ENCODE data around the gene ALG2. TPM values are rescaled to one million over a fixed set of nuclear protein-coding genes. Genes with fewer than 3 reads are reported as not detected.

Gene ALG2
- total and polyA plus RNA-seq, 2 of the 13 experiments (the other 11 are each of a cell fraction or from before 2014, with no cell fraction given), result 46.2 to 49.0 TPM

DNA sequence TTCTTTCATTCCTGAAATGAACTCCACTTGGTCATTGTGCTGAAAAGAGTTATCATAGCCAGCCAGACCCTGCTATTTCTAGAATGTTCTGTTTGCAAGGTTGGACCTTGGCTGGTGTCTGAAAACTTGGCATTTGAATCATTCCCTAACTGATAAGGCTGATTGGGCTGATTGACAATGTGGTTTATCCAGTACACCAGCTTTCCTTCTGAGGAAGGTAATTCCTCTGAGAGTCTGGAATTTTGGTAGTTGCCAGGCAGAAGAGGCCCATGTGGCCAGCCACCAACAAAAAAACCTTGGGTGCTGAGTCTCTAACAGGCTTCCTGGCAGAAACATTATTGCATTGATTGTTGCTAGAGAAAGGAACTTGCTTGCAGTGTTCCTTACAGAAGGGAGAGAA lies 15.6 kb upstream of the ALG2 start:
- Histone ChIP-seq H3K27ac (ENCODE audit: extremely low read length, insufficient read depth, low read length) (no peak overlapping the region), H3K27me3 (ENCODE audit: control insufficient read depth in 1 of 2, insufficient read depth in 2 of 2, low read length in 2 of 2) (no peaks in the 10 kb centered on the region), H3K4me1 (ENCODE audit: insufficient read depth, low read length) (peaks cover 10% of the 10 kb centered on the region), H3K4me3 (replicated peaks in 1 of 3; ENCODE audit: insufficient read depth in 1 of 3, low read depth in 2 of 3, low read length in 3 of 3) (no peak overlapping the region), H4K20me1 (ENCODE audit: insufficient read depth, low read length) (no peaks in the 10 kb centered on the region), H2AFZ (ENCODE audit: low read length) (no peak overlapping the region), H3K9ac (ENCODE audit: insufficient read depth, low read depth, low read length) (no peak overlapping the region), H3K36me3 (replicated peaks in 1 of 2; ENCODE audit: control insufficient read depth in 1 of 2, insufficient read depth in 2 of 2, low read length in 2 of 2) (peaks cover 1 to 13% of the 10 kb centered on the region in 2 experiments; a peak in 2 of 5 replicates), H3K9me3 (ENCODE audit: low read length) (no peaks in the 10 kb centered on the region), H3K79me2 (ENCODE audit: insufficient read depth, low read length) (no peaks in the 10 kb centered on the region), H3K4me2 (ENCODE audit: low read depth, low read length) (no peak overlapping the region)
- intact Hi-C loops (cut with micrococcal nuclease; ENCODE audit: unreplicated experiment) (no loop called here), in situ Hi-C loops (cut with HindIII; ENCODE audit: extremely low pct_ligation_motif_present, low pct_unique_long_range_greater_than_20kb) (no loop called here)
- POLR2A ChIA-PET, result no interaction called here
- BruUV-seq (replicated peaks), result no TSS peak
- no peak for DNase-seq (ENCODE audit: low spot score)
- FAIRE-seq, result no peak
- CTCF ChIA-PET (ENCODE audit: low intra/inter-chr PET ratio, low total read pairs), result no interaction called here
- no peak for ATAC-seq
- no peak for TF ChIP-seq ZC3H4 (CRISPR knock-in tag; IDR thresholded peaks at IDR 0.05; ENCODE audit: borderline replicate concordance)
- TF ChIP-seq ZNF615 (CRISPR knock-in tag; IDR thresholded peaks at IDR 0.05; ENCODE audit: borderline replicate concordance), result no peak
- TF ChIP-seq SIX4 (CRISPR knock-in tag; IDR thresholded peaks at IDR 0.05), result no peak
- TF ChIP-seq RARG (CRISPR knock-in tag; IDR thresholded peaks at IDR 0.05; ENCODE audit: low read depth), result no peak
- TF ChIP-seq ZNF570 (CRISPR knock-in tag; IDR thresholded peaks at IDR 0.05; ENCODE audit: borderline replicate concordance), result no peak
- TF ChIP-seq ZNF614 (CRISPR knock-in tag; IDR thresholded peaks at IDR 0.05; ENCODE audit: borderline replicate concordance), result no peak
- no peak for TF ChIP-seq ZNF510 (CRISPR knock-in tag; IDR thresholded peaks at IDR 0.05; ENCODE audit: low read depth)
- no peak for TF ChIP-seq ZNF562 (CRISPR knock-in tag; IDR thresholded peaks at IDR 0.05; ENCODE audit: borderline replicate concordance)
- no peak for TF ChIP-seq GPN1 (CRISPR knock-in tag; IDR thresholded peaks at IDR 0.05; ENCODE audit: borderline replicate concordance)
- no peak for TF ChIP-seq PCBP1 (IDR thresholded peaks at IDR 0.05; ENCODE audit: borderline replicate concordance, low read depth, low read length)
- TF ChIP-seq, protein P1, sequence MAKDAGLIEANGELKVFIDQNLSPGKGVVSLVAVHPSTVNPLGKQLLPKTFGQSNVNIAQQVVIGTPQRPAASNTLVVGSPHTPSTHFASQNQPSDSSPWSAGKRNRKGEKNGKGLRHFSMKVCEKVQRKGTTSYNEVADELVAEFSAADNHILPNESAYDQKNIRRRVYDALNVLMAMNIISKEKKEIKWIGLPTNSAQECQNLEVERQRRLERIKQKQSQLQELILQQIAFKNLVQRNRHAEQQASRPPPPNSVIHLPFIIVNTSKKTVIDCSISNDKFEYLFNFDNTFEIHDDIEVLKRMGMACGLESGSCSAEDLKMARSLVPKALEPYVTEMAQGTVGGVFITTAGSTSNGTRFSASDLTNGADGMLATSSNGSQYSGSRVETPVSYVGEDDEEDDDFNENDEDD (CRISPR knock-in tag; IDR thresholded peaks at IDR 0.05; ENCODE audit: borderline replicate concordance), result no peak
- TF ChIP-seq GATAD2A (CRISPR knock-in tag; IDR thresholded peaks at IDR 0.05), result no peak
- no peak for TF ChIP-seq CENPT (CRISPR knock-in tag; IDR thresholded peaks at IDR 0.05; ENCODE audit: low read depth)
- TF ChIP-seq POLR2AphosphoS2 (IDR thresholded peaks at IDR 0.05; ENCODE audit: low read depth, low read length), result no peak
- TF ChIP-seq, protein P2, sequence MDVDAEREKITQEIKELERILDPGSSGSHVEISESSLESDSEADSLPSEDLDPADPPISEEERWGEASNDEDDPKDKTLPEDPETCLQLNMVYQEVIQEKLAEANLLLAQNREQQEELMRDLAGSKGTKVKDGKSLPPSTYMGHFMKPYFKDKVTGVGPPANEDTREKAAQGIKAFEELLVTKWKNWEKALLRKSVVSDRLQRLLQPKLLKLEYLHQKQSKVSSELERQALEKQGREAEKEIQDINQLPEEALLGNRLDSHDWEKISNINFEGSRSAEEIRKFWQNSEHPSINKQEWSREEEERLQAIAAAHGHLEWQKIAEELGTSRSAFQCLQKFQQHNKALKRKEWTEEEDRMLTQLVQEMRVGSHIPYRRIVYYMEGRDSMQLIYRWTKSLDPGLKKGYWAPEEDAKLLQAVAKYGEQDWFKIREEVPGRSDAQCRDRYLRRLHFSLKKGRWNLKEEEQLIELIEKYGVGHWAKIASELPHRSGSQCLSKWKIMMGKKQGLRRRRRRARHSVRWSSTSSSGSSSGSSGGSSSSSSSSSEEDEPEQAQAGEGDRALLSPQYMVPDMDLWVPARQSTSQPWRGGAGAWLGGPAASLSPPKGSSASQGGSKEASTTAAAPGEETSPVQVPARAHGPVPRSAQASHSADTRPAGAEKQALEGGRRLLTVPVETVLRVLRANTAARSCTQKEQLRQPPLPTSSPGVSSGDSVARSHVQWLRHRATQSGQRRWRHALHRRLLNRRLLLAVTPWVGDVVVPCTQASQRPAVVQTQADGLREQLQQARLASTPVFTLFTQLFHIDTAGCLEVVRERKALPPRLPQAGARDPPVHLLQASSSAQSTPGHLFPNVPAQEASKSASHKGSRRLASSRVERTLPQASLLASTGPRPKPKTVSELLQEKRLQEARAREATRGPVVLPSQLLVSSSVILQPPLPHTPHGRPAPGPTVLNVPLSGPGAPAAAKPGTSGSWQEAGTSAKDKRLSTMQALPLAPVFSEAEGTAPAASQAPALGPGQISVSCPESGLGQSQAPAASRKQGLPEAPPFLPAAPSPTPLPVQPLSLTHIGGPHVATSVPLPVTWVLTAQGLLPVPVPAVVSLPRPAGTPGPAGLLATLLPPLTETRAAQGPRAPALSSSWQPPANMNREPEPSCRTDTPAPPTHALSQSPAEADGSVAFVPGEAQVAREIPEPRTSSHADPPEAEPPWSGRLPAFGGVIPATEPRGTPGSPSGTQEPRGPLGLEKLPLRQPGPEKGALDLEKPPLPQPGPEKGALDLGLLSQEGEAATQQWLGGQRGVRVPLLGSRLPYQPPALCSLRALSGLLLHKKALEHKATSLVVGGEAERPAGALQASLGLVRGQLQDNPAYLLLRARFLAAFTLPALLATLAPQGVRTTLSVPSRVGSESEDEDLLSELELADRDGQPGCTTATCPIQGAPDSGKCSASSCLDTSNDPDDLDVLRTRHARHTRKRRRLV (CRISPR knock-in tag; IDR thresholded peaks at IDR 0.05), result no peak

All from HepG2 (cell line).